ENCODE results near the gene SLAMF6.

Gene SLAMF6

DNA sequence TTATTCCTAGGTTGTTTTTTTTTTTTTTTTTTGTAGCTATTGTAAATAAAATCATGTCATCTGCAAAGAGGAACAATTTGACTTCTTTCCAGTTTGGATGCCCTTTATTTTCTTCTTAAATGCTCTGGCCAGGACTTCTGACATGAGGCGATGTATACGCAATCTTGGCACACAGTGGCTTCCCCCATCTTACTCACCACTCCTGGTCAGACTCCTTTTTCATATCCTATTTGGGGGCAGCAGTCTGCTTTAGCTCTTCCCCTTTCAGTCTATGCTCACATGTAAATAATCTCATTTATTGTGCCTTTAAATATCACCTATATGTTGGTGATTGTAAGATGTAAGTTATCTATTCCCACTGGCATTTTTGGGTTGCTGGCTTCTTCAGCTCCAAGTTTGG lies 56.1 kb downstream of the SLAMF6 start:
- DNase-seq (ENCODE audit: low read depth) = no peak

DNA sequence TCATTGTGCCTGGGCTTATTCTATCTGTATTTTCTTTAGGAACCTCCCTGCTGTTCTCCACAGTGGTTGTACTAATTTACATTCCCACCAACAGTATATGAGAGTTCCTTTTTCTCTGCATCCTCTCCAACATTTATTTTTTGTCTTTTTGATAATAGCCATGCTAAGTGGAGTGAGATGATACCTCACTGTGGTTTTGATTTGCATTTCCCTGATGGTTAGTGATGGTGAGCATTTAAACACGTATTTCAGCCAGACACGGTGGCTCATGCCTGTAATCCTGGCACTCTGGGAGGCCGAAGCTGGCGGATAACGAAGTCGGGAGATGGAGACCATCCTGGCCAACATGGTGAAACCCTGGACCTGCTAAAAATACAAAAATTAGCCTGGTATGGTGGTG lies 57.9 kb downstream of the SLAMF6 start:
- DNase-seq (ENCODE audit: low read depth) = no peak

DNA sequence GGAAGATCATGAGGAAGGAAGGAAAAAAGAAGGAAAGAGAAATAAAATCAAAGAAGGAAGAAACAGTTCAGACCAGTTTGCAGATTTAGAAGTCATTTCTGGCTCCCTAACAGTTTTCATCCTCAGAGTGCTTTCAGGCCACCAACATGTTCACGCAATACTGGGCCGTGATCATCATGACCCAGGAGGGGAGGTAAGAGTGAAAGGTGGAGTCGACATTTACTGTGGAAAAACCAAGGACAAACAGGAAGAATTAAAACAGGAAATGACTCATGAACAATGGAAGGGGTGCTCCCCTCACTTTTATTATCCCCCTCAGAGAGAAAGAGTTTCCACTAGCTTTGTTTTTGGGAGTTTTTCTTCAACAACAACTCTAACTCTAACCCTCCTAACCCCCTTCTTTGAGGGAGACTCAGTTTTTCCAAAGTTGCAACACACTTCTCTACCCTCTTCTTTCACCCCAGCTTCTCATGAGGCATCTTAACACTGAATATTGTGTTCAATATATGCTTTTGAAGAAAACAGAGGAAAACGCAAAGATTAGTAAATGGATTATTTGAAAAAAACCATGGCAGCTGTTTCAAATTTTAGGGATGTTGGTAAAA lies 62.3 kb downstream of the SLAMF6 start:
- no peak for DNase-seq (ENCODE audit: low read depth)

DNA sequence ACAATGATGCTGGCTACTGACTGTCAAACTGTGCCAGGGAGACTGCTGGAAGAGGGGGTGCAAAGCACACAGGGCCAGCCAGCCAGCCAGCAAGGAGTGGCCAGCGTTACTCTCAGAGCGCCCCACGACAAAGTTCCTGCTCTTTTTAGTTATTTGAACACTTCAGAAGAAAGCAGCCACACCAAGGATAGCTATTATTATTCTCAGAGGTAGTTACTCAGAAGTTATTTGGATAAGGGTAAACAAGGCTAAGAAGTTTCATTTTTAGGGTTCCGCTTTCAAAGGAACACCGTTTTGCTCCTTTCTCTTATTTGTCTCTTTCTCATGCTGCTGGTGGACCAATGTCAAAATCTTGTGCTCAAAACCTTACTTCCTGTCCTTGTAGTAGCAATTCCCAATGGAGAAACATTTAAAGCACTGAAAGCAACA lies 62.8 kb downstream of the SLAMF6 start:
- DNase-seq (ENCODE audit: low read depth) = no peak

DNA sequence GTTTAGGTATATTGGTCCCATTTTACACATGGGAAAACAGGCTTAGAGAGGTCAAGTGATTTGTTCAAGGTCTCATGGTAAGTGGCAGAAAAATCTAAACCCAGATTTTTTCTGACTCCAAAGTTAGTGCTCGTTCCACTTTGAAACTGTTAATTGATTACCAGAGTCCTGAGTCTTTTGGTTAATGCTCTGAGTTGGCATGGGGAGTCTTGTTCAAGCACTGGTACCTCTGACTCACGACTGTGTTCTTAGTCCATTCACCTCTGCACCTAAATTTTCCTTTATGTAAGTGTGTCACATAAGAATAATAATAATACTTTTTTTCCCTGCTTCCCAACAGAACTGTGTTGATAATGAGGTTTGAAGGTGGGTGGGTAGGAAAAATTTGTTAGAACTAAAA lies 63.4 kb downstream of the SLAMF6 start:
- no peak for DNase-seq (ENCODE audit: low read depth)

DNA sequence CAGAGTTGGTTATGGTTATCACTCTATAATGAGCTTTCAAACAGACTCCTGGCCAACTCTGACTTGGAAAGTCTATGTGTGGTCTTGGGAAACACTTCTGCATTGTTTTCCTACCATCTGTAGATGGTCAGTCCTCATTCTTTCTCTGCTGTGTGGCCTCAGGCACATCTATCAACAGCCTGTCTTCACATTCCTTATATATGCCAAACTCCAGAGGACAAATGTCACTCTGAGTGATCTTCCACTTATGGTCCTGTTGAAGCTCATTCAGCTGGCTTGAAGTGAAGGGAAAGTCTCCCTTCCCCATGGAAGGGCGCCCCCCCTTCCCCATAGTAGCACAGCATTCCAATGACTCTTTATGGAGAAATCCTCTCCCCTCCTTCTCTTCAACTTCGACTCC lies 64.0 kb downstream of the SLAMF6 start:
- no peak for DNase-seq (ENCODE audit: low read depth)

DNA sequence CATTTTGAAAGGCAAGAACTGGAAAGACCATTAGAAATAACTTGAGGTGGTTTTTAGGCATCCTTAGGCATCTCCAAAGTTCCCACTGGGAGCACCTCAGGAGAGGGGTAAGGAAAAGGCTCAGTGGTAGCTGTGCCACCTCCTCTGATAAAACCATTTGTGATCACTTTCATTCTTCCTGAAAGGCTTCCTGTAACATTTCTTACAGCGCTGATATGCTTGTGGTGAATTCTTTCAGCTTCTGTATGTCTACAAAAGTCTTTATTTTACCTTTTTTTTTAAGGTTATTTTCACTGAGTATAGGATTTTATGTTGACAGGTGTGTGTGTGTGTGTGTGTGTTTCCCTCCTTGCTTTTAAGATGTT lies 67.9 kb downstream of the SLAMF6 start:
- no peak for DNase-seq (ENCODE audit: low read depth)

DNA sequence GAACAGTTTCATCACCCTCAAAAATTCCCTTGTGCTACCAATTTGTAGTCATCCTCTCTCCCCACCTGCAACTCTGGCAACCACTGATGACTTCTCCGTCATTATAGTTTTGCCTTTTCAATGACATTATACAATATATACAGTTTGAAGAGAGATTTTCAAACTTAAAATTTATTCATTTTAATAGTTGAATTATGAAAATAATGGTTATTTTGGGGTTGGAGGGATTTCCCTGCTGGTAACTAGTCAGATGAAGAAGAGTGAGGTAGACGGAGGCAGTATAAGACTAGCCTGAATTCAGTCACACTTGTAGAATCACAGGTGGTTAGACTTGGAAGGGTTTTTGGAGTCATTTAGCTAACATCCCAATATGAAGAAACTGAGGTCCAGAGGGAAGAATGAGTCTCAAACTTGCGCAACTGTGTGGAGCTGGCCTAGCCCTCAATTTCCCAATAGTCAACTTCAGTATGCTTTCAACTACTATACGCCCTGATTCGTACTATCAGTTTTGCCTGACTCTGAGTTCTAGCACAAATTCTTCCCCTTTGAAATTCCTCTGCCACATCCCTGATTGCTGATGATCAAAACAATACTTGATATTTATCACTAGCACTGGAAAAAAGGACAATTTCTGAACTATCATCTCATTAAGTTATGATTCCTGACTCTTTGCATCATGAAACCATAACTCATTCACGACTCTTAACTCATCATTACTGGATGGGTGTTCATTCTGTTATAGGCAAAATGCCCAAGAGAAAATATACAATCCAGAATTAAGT lies 68.5 kb downstream of the SLAMF6 start:
- DNase-seq (ENCODE audit: low read depth) = no peak

DNA sequence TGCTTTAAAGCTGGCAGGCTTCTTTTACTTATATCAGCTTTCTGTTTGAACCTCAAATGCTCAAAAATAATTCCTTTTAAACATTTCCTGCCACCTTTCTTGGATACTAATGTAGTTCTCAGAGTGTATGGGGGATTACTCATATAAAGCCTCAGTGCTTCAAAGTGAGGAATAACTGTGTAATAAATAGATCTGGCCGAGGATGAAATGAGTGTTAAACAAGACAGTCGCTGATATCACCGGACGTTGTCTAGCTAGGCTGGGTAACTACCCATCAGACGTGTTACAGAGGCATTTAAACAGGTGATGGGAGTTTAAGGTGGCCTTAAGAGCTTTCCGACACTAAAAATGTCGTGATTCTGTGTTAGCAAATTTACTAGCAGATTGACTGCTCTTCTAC lies 69.6 kb downstream of the SLAMF6 start:
- DNase-seq (ENCODE audit: low read depth) = no peak

DNA sequence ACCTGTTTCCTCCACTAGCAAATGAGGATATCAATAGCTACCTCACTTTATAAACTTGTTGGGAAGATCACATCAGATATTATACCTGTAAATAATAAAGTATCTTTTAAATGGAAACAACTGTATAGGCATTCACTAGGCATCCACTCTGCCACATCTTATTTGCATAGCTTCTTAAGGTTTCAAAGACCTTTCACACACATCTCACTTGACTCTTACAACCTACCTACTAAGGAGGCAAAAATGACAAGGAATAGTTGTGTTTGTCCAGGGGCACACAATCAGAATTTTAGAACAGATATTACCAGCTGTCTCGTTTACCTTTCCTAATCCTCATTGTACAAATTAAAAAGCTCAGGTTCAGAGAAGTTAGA lies 71.2 kb downstream of the SLAMF6 start:
- DNase-seq (ENCODE audit: low read depth) = no peak

DNA sequence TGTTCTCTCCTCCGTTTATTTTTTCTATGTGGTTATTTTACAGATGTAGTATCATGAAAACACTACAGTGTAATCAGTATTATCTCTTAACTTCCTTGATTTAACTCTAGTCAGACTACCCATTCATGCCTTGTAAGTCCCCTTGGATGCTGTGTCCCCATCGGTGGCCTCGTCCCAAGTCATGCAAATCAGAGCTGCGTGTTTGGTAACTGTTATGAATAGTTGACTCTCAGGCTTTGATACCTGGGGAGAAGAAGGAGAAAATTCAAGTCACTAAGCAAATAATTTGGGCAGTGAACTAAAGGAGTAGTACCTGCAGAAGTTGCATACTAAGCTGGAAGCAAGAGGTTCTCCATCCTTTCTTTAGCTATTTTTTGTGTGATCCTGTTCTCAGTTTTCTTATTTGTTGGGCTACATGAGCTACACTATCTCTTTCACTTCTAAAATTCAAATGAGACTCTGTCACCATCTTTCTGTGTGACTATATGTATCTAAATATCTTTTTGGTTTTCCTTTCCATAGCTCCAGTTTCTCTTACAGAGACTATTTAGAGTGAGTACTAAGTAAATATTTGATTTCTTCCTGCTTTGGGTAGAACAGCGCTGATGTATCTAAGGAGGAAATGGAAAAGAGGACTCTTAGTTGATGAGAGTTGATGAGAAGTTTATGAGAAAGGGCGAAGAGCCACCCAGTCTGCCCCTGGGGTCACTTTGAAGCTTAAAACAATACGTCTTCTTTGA lies 71.8 kb downstream of the SLAMF6 start:
- DNase-seq (ENCODE audit: low read depth) = no peak

DNA sequence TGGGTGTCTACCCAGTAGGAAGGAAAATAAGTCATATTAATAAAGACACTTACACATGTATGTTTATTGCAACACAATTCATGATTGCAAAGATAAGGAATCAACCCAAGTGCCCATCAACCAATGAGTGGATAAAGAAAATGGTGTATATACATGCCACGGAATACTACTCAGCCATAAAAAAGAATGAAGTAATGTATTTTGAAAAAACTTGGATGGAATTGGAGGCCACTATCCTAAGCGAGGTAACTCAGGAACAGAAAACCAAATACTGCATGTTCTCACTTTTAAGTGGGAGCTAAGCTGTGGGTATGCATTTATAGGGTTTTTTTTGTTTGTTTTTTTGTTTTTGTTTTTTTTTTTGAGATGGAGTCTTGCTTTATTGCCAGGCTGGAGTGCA lies 73.6 kb downstream of the SLAMF6 start:
- DNase-seq (ENCODE audit: low read depth) = no peak

DNA sequence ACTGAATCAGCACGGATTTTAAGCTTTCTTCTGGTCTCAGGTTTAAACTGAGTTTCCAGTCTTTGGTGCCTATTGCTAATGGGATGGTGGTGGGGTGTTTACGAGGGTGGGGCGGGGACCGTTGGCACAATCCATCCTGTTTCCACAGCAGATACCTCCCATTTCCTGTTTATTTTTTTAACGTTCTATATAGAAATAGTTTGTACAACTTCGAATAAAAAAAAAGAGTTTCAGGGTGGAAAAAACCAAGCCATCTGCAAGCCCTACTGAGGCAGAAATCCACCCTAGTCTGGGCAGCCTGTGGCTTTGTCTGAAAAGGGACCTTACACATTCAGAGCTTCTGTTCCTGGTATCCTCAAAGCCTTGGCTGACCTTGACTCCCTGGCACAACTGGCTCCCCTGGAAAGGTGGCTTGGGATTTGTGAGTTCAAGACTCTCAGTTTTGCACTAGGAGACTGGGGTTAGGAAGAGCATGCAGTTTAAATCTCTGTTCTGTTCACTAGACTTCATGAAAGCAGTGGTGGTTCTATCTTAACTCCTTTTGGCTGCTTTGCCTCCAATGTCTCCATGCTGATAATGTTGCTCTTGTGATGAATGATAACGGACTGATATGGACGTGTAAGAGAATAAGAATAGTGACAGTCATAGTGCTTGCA lies 76.0 kb downstream of the SLAMF6 start:
- no peak for DNase-seq (ENCODE audit: low read depth)

DNA sequence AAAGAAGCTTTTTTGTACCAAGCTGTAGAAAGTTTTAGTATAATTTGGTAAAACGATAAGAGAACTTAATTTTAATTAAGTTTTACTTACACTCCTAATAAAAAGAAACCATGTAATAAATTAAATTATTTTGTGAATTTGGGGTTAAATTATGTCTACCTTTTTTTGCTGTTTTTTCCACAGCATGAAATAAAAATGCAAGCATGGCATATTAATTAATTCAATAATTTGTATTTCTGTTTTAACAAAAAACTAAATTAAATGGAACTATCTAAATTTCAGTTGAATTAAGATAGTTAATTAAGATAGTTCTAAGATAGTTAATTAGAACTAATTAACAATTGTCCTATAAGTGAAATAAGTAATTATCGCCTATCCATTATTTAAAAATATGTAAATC lies 83.3 kb downstream of the SLAMF6 start:
- DNase-seq (ENCODE audit: low read depth) = no peak

DNA sequence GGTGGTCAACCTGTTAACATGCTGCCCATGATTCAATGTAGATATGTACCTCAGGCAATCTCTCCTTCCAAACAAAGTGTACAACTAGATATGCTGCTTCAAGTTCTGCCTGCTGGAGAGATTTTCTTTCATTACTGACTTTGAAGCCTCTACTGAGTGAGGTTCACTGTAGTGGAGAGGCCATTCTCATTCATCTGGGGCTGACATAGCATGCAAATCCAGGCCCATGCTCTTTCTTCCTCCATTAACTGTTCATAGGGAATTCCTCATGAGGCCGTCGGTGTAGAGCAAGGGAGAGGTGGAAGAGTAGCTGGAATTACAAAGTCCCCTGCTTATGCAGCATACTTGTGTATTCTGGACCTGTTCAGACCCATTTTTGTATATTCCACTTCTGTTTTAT lies 84.1 kb downstream of the SLAMF6 start:
- no peak for DNase-seq (ENCODE audit: low read depth)

DNA sequence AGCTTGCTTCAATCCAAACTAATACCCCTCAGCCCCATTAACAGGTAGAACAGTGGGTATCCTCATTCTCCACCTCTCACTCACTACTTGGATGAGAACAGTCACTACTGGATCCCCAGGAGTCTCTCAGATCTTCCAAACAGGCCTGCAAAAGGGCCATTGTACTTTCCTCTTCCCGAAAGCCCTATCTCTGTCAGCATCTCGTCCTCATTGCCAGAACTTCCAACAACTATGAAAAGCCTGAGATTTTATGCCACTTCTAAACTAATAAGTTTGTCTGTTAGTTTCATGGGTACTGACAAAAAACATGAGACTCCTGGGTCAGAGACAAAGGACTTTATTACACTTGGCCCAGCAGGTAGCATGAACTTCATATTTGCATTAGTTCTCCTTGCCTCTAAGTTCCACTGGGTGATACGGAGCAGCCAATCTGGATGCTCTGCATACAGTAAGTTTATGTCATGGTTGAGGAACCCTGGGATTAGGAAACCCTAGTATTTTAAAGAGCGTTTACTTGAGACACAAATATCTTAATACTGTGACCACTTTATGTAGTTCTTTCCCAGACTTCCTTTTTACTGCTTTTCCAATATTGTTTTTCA lies 84.6 kb downstream of the SLAMF6 start:
- no peak for DNase-seq (ENCODE audit: low read depth)

DNA sequence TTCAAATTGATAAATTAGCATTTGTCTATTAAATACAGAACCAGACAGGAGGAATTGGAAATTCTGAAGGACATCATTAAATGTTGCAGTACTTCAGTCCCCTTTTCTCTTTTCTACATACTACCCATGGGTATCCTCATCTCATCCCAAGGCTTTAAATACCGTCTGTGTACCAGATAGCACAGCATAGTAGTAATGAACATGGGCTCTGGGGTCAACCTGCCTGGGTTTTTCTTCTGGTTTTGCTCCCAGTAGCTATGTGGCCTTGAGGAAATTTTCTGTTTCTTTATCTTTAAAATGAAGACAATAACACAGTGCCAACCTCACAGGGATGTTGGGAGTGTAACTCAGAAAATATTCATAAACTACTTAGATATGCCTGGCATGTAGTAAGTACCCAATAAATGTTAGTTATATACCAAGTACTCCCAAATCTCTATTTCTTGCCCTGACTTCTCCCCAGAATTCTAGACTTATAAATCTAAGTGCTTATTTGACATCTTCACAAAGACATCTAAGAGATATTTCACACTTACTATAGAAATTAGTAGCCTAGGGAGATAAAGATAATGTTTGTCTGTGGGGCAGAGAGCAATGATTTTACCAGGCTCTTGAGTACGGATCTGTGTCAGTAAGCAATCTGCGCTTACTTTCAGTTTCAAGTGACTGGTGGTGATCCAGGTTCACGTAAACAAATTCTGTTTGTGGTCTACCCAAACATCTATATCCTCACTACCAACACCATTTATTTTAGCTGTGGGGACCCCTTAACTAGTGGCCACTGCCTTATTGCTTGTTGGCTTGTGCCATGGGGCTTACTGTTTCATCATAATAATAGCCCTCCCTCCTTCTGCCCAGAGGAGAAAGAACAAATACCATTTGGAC lies 85.4 kb downstream of the SLAMF6 start:
- no peak for DNase-seq (ENCODE audit: low read depth)

DNA sequence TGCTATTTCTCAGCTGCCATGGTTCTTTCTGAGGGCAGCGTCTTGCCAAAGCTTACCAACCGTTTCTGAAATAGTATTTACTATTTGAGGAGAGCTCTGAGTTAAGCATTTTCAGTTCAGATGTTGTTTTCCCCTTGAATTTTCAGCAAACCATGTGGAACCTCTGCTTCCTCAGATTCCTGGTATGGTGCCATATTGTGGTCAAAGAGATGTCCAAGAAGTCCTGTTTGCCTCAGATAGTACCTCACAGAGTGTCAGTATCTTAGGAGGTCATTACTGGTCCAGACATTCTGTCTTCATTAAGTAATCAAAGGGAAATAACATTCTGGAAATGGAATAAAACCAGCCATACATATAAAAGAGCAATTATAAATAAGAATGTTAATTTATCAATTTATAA lies 86.1 kb downstream of the SLAMF6 start:
- DNase-seq (ENCODE audit: low read depth) = peak; percentile 4

All from GM04503 (cell line).